ENCODE results near the gene ADPRS.

Gene ADPRS

GRCh38 chr1:36062315-36062714 lies 26.4 kb upstream of the ADPRS start:
- TF ChIP-seq CTCF (IDR thresholded peaks at IDR 0.05) = no peak
- H3K36me3 ChIP-seq = peaks cover 0 to 7% (median 0%) of the 10 kb centered on the region in 3 donors
- no peaks in the 10 kb centered on the region for H3K27me3 ChIP-seq
- H3K9me3 ChIP-seq = no peaks in the 10 kb centered on the region
- DNase-seq = no peak
- H3K4me3 ChIP-seq = no peak overlapping the region
- intact Hi-C loops (cut with DNase I; ENCODE audit: low total_unique reads) = no loop called here
- H3K4me1 ChIP-seq = no peaks in the 10 kb centered on the region
- H3K27ac ChIP-seq = no peak overlapping the region

- no peak overlapping the region for H3K27ac ChIP-seq
- H3K9me3 ChIP-seq = no peaks in the 10 kb centered on the region
- DNase-seq = no peak
- intact Hi-C loops (cut with DNase I; ENCODE audit: low total_unique reads) = no loop called here
- no peaks in the 10 kb centered on the region for H3K27me3 ChIP-seq
- no peak for TF ChIP-seq CTCF (IDR thresholded peaks at IDR 0.05)
- H3K4me1 ChIP-seq = no peaks in the 10 kb centered on the region
- peaks cover 0 to 7% (median 0%) of the 10 kb centered on the region in 3 donors for H3K36me3 ChIP-seq
- H3K4me3 ChIP-seq = no peak overlapping the region
Observed at GRCh38 chr1:36067871-36068270, 20.8 kb upstream of the ADPRS start.

GRCh38 chr1:36068866-36069265 lies 19.8 kb upstream of the ADPRS start:
- H3K4me3 ChIP-seq = no peak overlapping the region
- peaks cover 0 to 4% (median 0%) of the 10 kb centered on the region in 3 donors for H3K36me3 ChIP-seq
- no peaks in the 10 kb centered on the region for H3K4me1 ChIP-seq
- no peaks in the 10 kb centered on the region for H3K27me3 ChIP-seq
- no peaks in the 10 kb centered on the region for H3K9me3 ChIP-seq
- no peak overlapping the region for H3K27ac ChIP-seq
- no peak for DNase-seq
- TF ChIP-seq CTCF (IDR thresholded peaks at IDR 0.05) = no peak
- intact Hi-C loops (cut with DNase I; ENCODE audit: low total_unique reads) = no loop called here

GRCh38 chr1:36070349-36070748 lies 18.3 kb upstream of the ADPRS start:
- Histone ChIP-seq H3K4me1 (no peaks in the 10 kb centered on the region), H3K4me3 (no peak overlapping the region), H3K27ac (no peak overlapping the region), H3K9me3 (no peaks in the 10 kb centered on the region), H3K36me3 (no peaks in the 10 kb centered on the region), H3K27me3 (no peaks in the 10 kb centered on the region)
- DNase-seq = no peak
- no peak for TF ChIP-seq CTCF (IDR thresholded peaks at IDR 0.05)
- intact Hi-C loops (cut with DNase I; ENCODE audit: low total_unique reads) = no loop called here

- no peak for DNase-seq
- H3K27ac ChIP-seq = no peak overlapping the region
- H3K9me3 ChIP-seq = no peaks in the 10 kb centered on the region
- H3K4me3 ChIP-seq = no peak overlapping the region
- H3K4me1 ChIP-seq = no peaks in the 10 kb centered on the region
- no peaks in the 10 kb centered on the region for H3K36me3 ChIP-seq
- H3K27me3 ChIP-seq = peaks cover 0 to 4% of the 10 kb centered on the region in 2 donors
- intact Hi-C loops (cut with DNase I; ENCODE audit: low total_unique reads) = no loop called here
- no peak for TF ChIP-seq CTCF (IDR thresholded peaks at IDR 0.05)
Observed at GRCh38 chr1:36076979-36077573, 11.6 kb upstream of the ADPRS start.

GRCh38 chr1:36080236-36080635 lies 8.5 kb upstream of the ADPRS start:
- no peak for TF ChIP-seq CTCF (IDR thresholded peaks at IDR 0.05)
- no peaks in the 10 kb centered on the region for H3K9me3 ChIP-seq
- intact Hi-C loops (cut with DNase I; ENCODE audit: low total_unique reads) = no loop called here

More at GRCh38 chr1:36080236-36080635, 8.5 kb upstream of the ADPRS start:
- H3K4me1 ChIP-seq = peaks cover 0 to 15% (median 13%) of the 10 kb centered on the region in 4 donors
- peaks cover 0 to 28% of the 10 kb centered on the region in 2 donors for H3K27me3 ChIP-seq
- DNase-seq = no peak
- no peak overlapping the region for H3K27ac ChIP-seq
- no peak overlapping the region for H3K4me3 ChIP-seq
- H3K36me3 ChIP-seq = no peaks in the 10 kb centered on the region
